Mesothelial cell of epicardium (in vitro differentiated cells): ENCODE data around the gene ATP5MC2. TPM values are rescaled to one million over a fixed set of nuclear protein-coding genes. Genes with fewer than 3 reads are reported as not detected.

Experiments
- DNase-seq, 2 experiments: peaks; one replicate each; pipeline ENCODE4 v3.0.0; 2021; ENCODE audit warnings: low spot score in 2 of 2; ENCODE audit not compliant: unreplicated experiment in 2 of 2
- H3K27ac Mint-ChIP-seq: 2 replicates; pipeline ENCODE4 v1.8.0; 2021; ENCODE audit warnings: mixed read lengths
- H3K27me3 Mint-ChIP-seq: 2 replicates; pipeline ENCODE4 v1.8.0; 2021; ENCODE audit warnings: low read depth, mixed read lengths
- H3K36me3 Mint-ChIP-seq: 2 replicates; pipeline ENCODE4 v1.8.0; 2021; ENCODE audit warnings: mixed read lengths
- H3K4me1 Mint-ChIP-seq: 2 replicates; pipeline ENCODE4 v1.8.0; 2021; ENCODE audit warnings: mixed read lengths
- H3K4me3 Mint-ChIP-seq: 2 replicates; pipeline ENCODE4 v1.8.0; 2021; ENCODE audit warnings: mild to moderate bottlenecking, moderate library complexity, mixed read lengths
- H3K9me3 Mint-ChIP-seq: 2 replicates; pipeline ENCODE4 v1.8.0; 2021; ENCODE audit warnings: mixed read lengths
- total RNA-seq: library from RNA; stranded (reverse); gene quantifications from 3 replicates; pipeline ENCODE4 v1.2.1, GENCODE V29; 2021
- TF ChIP-seq, protein P1 (sequence below): fragments of 200-600 bp; sonication (generic); IDR thresholded peaks from one replicate; pipeline ENCODE4 v1.5.0; 2021; ENCODE audit warnings: antibody characterized with exemption; ENCODE audit not compliant: unreplicated experiment

ATP5MC2 gene
- total RNA-seq, 1 donor from 2014 or later: 356 TPM

DNA sequence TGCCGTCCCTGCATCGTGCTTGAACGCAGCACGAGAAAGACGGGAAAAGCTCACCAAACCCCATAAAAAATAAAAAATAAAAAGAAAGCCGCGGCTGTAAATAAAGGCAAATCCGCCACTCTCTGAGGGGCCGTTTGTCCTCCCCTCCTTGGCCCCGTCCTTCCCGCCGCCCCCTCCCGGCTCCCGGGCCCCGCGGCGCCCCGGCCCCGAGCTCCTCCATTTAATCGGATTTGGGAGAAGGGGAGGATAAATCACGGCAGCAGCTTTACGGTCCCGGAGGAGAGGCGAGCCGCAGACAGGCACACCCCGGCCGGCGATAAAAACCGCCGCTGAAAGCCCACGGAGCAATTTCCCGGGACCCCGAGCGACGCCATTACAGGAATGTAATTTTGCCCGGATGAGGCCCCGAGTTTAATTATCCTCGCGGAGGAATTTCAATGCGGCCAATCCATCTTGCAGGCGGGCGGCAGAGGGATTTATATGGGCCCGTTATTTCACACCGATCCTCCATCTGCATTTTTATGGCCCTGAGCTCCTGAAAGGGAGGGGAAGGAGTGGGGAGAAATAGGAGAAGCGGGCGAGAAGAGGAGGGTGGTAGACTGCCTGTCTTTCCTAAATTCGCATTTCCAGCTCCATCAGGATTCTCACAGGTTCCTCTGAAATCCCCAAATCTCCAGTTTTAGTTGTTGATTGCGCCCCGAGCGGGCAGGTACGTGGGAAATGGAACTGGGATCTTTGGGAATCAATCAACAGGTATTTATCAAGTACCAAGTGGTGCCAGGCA, 1.3 kb upstream of the ATP5MC2 start:
- peak overlapping the region; percentile 95 for H3K4me3 Mint-ChIP-seq
- H3K36me3 Mint-ChIP-seq: peaks cover 13% of the 10 kb centered on the region
- DNase-seq: peak in 1 of 2 experiments; percentile 55
- H3K27ac Mint-ChIP-seq: peak overlapping the region; percentile 99
- TF ChIP-seq, protein P1, sequence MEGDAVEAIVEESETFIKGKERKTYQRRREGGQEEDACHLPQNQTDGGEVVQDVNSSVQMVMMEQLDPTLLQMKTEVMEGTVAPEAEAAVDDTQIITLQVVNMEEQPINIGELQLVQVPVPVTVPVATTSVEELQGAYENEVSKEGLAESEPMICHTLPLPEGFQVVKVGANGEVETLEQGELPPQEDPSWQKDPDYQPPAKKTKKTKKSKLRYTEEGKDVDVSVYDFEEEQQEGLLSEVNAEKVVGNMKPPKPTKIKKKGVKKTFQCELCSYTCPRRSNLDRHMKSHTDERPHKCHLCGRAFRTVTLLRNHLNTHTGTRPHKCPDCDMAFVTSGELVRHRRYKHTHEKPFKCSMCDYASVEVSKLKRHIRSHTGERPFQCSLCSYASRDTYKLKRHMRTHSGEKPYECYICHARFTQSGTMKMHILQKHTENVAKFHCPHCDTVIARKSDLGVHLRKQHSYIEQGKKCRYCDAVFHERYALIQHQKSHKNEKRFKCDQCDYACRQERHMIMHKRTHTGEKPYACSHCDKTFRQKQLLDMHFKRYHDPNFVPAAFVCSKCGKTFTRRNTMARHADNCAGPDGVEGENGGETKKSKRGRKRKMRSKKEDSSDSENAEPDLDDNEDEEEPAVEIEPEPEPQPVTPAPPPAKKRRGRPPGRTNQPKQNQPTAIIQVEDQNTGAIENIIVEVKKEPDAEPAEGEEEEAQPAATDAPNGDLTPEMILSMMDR: no peak
- no peaks in the 10 kb centered on the region for H3K27me3 Mint-ChIP-seq
- peaks cover 40% of the 10 kb centered on the region for H3K4me1 Mint-ChIP-seq
- peaks cover 3% of the 10 kb centered on the region for H3K9me3 Mint-ChIP-seq

DNA sequence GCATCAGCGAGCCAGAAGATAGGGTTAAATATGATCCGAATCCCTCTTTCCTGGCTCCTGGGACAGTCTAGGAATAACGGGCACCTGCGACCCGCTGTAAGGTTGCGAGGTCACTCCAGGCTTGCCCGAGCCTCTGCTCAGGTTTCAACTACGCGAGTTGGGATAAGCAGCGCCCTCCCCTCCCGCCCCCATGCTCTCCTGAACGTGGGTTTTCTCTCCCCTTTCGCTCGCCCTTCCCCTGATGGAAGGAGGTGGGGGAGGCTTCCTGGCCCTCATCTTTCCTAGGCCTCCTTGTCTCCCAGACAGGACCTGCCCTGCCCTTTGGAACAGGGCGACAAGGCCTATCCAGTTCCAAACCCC, 753 bp upstream of the ATP5MC2 start:
- H3K9me3 Mint-ChIP-seq: no peaks in the 10 kb centered on the region
- H3K36me3 Mint-ChIP-seq: peaks cover 13% of the 10 kb centered on the region
- no peak for DNase-seq
- TF ChIP-seq, protein P1: no peak
- peaks cover 40% of the 10 kb centered on the region for H3K4me1 Mint-ChIP-seq
- H3K4me3 Mint-ChIP-seq: peak overlapping the region; percentile 95
- H3K27me3 Mint-ChIP-seq: no peaks in the 10 kb centered on the region
- peak overlapping the region; percentile 99 for H3K27ac Mint-ChIP-seq

DNA sequence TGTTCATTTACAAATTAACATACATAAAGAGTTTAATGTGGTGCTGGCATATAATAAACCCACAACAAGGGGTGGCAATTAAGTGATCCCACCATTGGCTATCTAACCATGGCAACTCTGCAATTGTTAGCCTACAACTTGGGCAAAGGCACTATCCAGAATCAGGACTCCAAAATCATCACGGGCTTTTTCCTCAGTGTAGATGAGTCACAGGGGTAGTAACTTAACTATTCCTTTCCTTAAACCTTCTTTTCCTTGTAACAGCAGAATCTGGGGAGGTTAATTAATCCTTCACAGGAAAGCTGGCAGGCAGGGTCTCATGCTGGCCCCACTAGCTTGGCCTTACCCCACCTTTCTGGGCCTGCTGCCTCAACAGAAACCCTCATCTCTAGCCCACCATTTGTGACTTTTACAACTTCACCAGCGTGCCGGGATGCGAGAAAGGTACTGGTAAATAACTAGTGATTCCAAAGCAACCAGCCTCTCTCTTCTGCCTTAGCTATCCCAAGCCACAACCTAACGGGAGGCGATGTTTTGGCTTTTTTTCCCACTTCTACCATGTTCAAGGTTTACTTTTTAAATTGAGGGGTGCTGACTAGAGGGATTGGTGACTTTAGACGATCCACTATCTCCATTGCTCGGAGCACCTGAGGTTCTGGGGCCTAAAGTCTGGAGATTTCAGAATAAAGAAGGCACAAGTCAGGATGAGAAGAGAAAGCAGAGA, 744 bp downstream of the ATP5MC2 start:
- no peak for DNase-seq
- Mint-ChIP-seq H3K27me3 (no peaks in the 10 kb centered on the region), H3K9me3 (no peaks in the 10 kb centered on the region), H3K36me3 (peaks cover 19% of the 10 kb centered on the region), H3K4me3 (peak overlapping the region; percentile 95), H3K4me1 (peaks cover 40% of the 10 kb centered on the region), H3K27ac (peak overlapping the region; percentile 99)
- TF ChIP-seq, protein P1: no peak

DNA sequence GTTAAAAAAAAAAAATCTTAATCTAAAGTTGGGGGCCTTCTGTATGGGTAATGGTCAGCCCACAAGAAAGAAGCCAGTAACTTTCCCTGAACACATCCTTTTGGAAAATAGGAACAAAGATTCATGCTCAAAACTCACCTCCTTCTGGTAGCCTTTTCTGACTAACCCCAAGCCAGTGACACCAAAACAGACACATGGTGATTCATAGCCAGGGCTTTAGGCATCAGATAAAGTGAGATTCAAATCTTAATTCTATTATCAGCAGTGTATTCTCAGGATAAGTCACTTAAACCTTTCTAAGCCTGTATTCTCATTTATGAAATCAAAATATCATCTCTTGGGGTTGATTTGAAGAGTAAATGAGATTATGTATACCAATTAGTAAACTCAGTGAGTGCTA, 4.9 kb downstream of the ATP5MC2 start:
- TF ChIP-seq, protein P1: no peak
- Mint-ChIP-seq H3K27me3 (no peaks in the 10 kb centered on the region), H3K27ac (no peak overlapping the region), H3K36me3 (peaks cover 36% of the 10 kb centered on the region), H3K9me3 (no peaks in the 10 kb centered on the region), H3K4me1 (peaks cover 12% of the 10 kb centered on the region), H3K4me3 (no peak overlapping the region)
- no peak for DNase-seq

DNA sequence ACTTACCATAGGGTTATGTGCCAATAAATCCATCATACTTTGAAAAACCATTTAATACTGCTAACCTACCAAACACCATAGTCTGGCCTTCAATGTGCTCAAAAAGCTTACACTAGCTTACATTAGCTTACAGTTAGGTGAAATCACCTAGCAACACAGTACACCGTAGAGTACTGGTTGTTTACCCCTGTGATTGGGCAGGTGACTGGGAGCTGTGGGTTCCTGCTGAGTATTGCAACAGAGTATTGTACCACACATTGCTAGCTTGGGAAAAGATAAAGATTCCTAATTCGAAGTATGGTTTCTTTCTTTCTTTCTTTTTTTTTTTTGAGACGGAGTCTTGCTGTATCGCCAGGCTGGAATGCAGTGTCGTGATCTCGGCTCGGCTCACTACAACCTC, 5.6 kb downstream of the ATP5MC2 start:
- no peak for DNase-seq
- Mint-ChIP-seq H3K27ac (no peak overlapping the region), H3K4me1 (peaks cover 8% of the 10 kb centered on the region), H3K27me3 (no peaks in the 10 kb centered on the region), H3K4me3 (no peak overlapping the region), H3K36me3 (peaks cover 41% of the 10 kb centered on the region), H3K9me3 (no peaks in the 10 kb centered on the region)
- TF ChIP-seq, protein P1: no peak
